ENCODE measurements around the gene GBE1. TPM values are rescaled to one million over a fixed set of nuclear protein-coding genes. Genes with fewer than 3 reads are reported as not detected.

Gene GBE1
- total RNA-seq, 2 experiments from 2014 or later = 108 to 114 TPM

- Mint-ChIP-seq H3K27me3 (no peaks in the 10 kb centered on the region), H3K9me3 (no peaks in the 10 kb centered on the region), H3K4me3 (no peak overlapping the region), H3K36me3 (ENCODE audit: low read depth) (peaks cover 15% of the 10 kb centered on the region), H3K4me1 (ENCODE audit: low read depth) (no peaks in the 10 kb centered on the region), H3K27ac (no peak overlapping the region)
- ChIA-PET CTCF (no interaction called here), POLR2A (no interaction called here)
- DNase-seq (no peak), ATAC-seq (no peak)
- intact Hi-C loops (cut with micrococcal nuclease) = no loop called here
- no peak for TF ChIP-seq CTCF (IDR thresholded peaks at IDR 0.05)
Measured at GRCh38 chr3:81676706-81677456, 84.6 kb downstream of the GBE1 start.

GRCh38 chr3:81674690-81675089 is 86.8 kb downstream of the GBE1 start:
- no peak overlapping the region for H3K27ac Mint-ChIP-seq

GRCh38 chr3:81668283-81668682 is 93.2 kb downstream of the GBE1 start:
- no peak for DNase-seq
- Mint-ChIP-seq H3K4me3 (no peak overlapping the region), H3K27me3 (no peaks in the 10 kb centered on the region), H3K4me1 (ENCODE audit: low read depth) (peaks cover 2% of the 10 kb centered on the region), H3K36me3 (ENCODE audit: low read depth) (peaks cover 13% of the 10 kb centered on the region), H3K9me3 (no peaks in the 10 kb centered on the region), H3K27ac (no peak overlapping the region)
- ATAC-seq = no peak
- intact Hi-C loops (cut with micrococcal nuclease) = no loop called here
- TF ChIP-seq CTCF (IDR thresholded peaks at IDR 0.05) = no peak
- ChIA-PET CTCF (interaction anchor here (0.6 to 1.8 kb wide), 4 partner anchors 11 to 242 kb away, joined by 3 to 4 read pairs (median 3); no protein-coding TSS in a partner anchor), POLR2A (no interaction called here)

More at GRCh38 chr3:81674690-81675089, 86.8 kb downstream of the GBE1 start:
- Mint-ChIP-seq H3K4me1 (ENCODE audit: low read depth) (no peaks in the 10 kb centered on the region), H3K27me3 (no peaks in the 10 kb centered on the region), H3K36me3 (ENCODE audit: low read depth) (peaks cover 6% of the 10 kb centered on the region), H3K9me3 (no peaks in the 10 kb centered on the region), H3K4me3 (no peak overlapping the region)
- ChIA-PET CTCF (no interaction called here), POLR2A (no interaction called here)
- intact Hi-C loops (cut with micrococcal nuclease) = no loop called here
- no peak for TF ChIP-seq CTCF (IDR thresholded peaks at IDR 0.05)
- DNase-seq (no peak), ATAC-seq (no peak)

- intact Hi-C loops (cut with micrococcal nuclease) = no loop called here
- CTCF ChIA-PET = interaction anchor here (1.3 kb wide), 1 partner anchor 16 kb away, joined by 4 read pairs; no protein-coding TSS in a partner anchor
- Mint-ChIP-seq H3K4me1 (ENCODE audit: low read depth) (peaks cover 4% of the 10 kb centered on the region), H3K4me3 (no peak overlapping the region), H3K27me3 (no peaks in the 10 kb centered on the region), H3K36me3 (ENCODE audit: low read depth) (peaks cover 13% of the 10 kb centered on the region), H3K9me3 (no peaks in the 10 kb centered on the region), H3K27ac (no peak overlapping the region)
- ATAC-seq (no peak), DNase-seq (no peak)
- TF ChIP-seq CTCF (IDR thresholded peaks at IDR 0.05) = peak; percentile 30
- POLR2A ChIA-PET = no interaction called here
Measured at GRCh38 chr3:81666502-81667121, 94.8 kb downstream of the GBE1 start.

GRCh38 chr3:81663114-81663513 is 98.3 kb downstream of the GBE1 start:
- Mint-ChIP-seq H3K27ac (no peak overlapping the region), H3K4me1 (ENCODE audit: low read depth) (peaks cover 6% of the 10 kb centered on the region), H3K9me3 (no peaks in the 10 kb centered on the region), H3K27me3 (no peaks in the 10 kb centered on the region), H3K4me3 (no peak overlapping the region), H3K36me3 (ENCODE audit: low read depth) (peaks cover 12% of the 10 kb centered on the region)
- POLR2A ChIA-PET = interaction anchor here (1.0 kb wide), 1 partner anchor 17 kb away, joined by 3 read pairs; no protein-coding TSS in a partner anchor
- ATAC-seq (no peak), DNase-seq (no peak)
- CTCF ChIA-PET = no interaction called here
- intact Hi-C loops (cut with micrococcal nuclease) = no loop called here
- no peak for TF ChIP-seq CTCF (IDR thresholded peaks at IDR 0.05)
